HG03108 (cell line): ENCODE results near the gene PNMA6F.

Experiments used
- ATAC-seq: cut with Tn5 transposase; IDR thresholded peaks from one replicate; pipeline ENCODE4 v1.9.1; 2021; ENCODE audit warnings: moderate library complexity; ENCODE audit not compliant: unreplicated experiment

PNMA6F gene

GRCh38 chrX:153321381-153322124, at the start of gene PNMA6F:
Gene PNMA6F (minus strand): TSS chrX:153321767. CDS start chrX:153320674, 1,093 bp downstream.
- no peak for ATAC-seq

GRCh38 chrX:153371256-153371655, 49.7 kb upstream of the PNMA6F start:
- ATAC-seq: no peak

GRCh38 chrX:153370293-153371055, 48.9 kb upstream of the PNMA6F start:
- no peak for ATAC-seq

- no peak for ATAC-seq
Measured at GRCh38 chrX:153366878-153367538, 45.4 kb upstream of the PNMA6F start.

- ATAC-seq: no peak
Measured at GRCh38 chrX:153366119-153366518, 44.6 kb upstream of the PNMA6F start.

- ATAC-seq: peak; percentile 56
Measured at GRCh38 chrX:153365670-153366069, 44.1 kb upstream of the PNMA6F start.

GRCh38 chrX:153361781-153362397, 40.3 kb upstream of the PNMA6F start:
- ATAC-seq: no peak

- ATAC-seq: no peak
Measured at GRCh38 chrX:153357877-153358276, 36.3 kb upstream of the PNMA6F start.

- ATAC-seq: no peak
Measured at GRCh38 chrX:153353416-153353815, 31.8 kb upstream of the PNMA6F start.

GRCh38 chrX:153352858-153353257, 31.3 kb upstream of the PNMA6F start:
- ATAC-seq: no peak

GRCh38 chrX:153351981-153352380, 30.4 kb upstream of the PNMA6F start:
- no peak for ATAC-seq

GRCh38 chrX:153349952-153350351, 28.4 kb upstream of the PNMA6F start:
- no peak for ATAC-seq

- no peak for ATAC-seq
Measured at GRCh38 chrX:153348421-153348820, 26.9 kb upstream of the PNMA6F start.

GRCh38 chrX:153347530-153347929, 26.0 kb upstream of the PNMA6F start:
- ATAC-seq: no peak

- ATAC-seq: no peak
Measured at GRCh38 chrX:153343674-153344073, 22.1 kb upstream of the PNMA6F start.

GRCh38 chrX:153342762-153343558, 21.4 kb upstream of the PNMA6F start:
- no peak for ATAC-seq

GRCh38 chrX:153340111-153340510, 18.5 kb upstream of the PNMA6F start:
- ATAC-seq: no peak

- ATAC-seq: no peak
Measured at GRCh38 chrX:153339662-153340061, 18.1 kb upstream of the PNMA6F start.

- ATAC-seq: no peak
Measured at GRCh38 chrX:153338836-153339235, 17.3 kb upstream of the PNMA6F start.

GRCh38 chrX:153336988-153337387, 15.4 kb upstream of the PNMA6F start:
- ATAC-seq: no peak
